MM.1S (cell line): ENCODE data around the gene RAB3GAP2.

Source experiments
- CTCF ChIP-seq: fragments of 300-600 bp; sonication (generic); IDR thresholded peaks from 2 replicates; pipeline ENCODE4 v1.5.1; 2016; ENCODE audit warnings: antibody characterized with exemption, low read length, mixed read lengths
- EZH2 ChIP-seq: fragments of 300-600 bp; sonication (generic); optimal IDR thresholded peaks from 2 replicates; pipeline ENCODE3; 2017; ENCODE audit warnings: low read depth, mild to moderate bottlenecking, antibody characterized with exemption, low read length, mixed read lengths
- EZH2phosphoT487 ChIP-seq: fragments of 300-600 bp; sonication (generic); IDR thresholded peaks from 2 replicates; pipeline ENCODE4 v1.6.1; 2018; ENCODE audit warnings: antibody characterized with exemption, low read length

DNA sequence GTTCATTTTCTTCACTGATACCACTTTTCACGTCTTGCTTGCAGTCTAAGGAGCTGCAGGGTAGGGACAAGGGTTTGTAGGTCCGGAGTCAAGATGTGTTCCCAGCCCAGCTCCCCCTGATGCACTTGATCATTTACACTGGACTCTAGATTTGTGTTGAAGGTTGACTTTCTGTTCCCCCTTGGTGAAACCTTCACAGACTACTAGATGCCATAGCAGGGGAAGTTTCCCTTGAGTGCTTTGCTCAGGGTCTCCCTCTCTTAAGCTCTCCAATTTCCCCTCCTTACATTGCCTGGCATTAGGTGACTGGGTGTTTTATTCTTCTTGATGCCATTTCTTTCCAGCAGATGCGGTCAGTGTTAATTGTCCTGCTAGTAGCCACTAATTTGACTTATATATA, 8.0 kb upstream of the RAB3GAP2 start:
- TF ChIP-seq CTCF (no peak), EZH2phosphoT487 (no peak), EZH2 (no peak)
